SK-N-SH (cell line): ENCODE results near the gene GABRD.

Experiments
- EZH2phosphoT487 ChIP-seq: fragments of 200-600 bp; sonication (generic); IDR thresholded peaks from 2 replicates; pipeline ENCODE4 v1.6.1; 2017; ENCODE audit warnings: low read depth, mixed run types, mild to moderate bottlenecking, antibody characterized with exemption, moderate library complexity, borderline replicate concordance
- JUND ChIP-seq: IDR thresholded peaks from 2 replicates; pipeline ENCODE4 v1.4.0; 2012
- SMC3 ChIP-seq: IDR thresholded peaks from 2 replicates; pipeline ENCODE4 v1.6.1; 2012; ENCODE audit warnings: low read depth, low read length, improper control_type of control experiment
- TF ChIP-seq, protein P1 (sequence below): fragments of 200-600 bp; sonication (generic); IDR thresholded peaks from 2 replicates; pipeline ENCODE4 v1.6.1; 2017; ENCODE audit warnings: antibody characterized with exemption, mild to moderate bottlenecking, moderate library complexity
- TF ChIP-seq, protein P2 (sequence below): fragments of 150-350 bp; IDR thresholded peaks from 2 replicates; pipeline ENCODE4 v1.6.1; 2017; ENCODE audit warnings: antibody characterized with exemption, low read length, low read depth, borderline replicate concordance
- TF ChIP-seq, protein P3 (sequence below): IDR thresholded peaks from 2 replicates; pipeline ENCODE4 v1.4.0; 2012; ENCODE audit warnings: low read depth, borderline replicate concordance

DNA sequence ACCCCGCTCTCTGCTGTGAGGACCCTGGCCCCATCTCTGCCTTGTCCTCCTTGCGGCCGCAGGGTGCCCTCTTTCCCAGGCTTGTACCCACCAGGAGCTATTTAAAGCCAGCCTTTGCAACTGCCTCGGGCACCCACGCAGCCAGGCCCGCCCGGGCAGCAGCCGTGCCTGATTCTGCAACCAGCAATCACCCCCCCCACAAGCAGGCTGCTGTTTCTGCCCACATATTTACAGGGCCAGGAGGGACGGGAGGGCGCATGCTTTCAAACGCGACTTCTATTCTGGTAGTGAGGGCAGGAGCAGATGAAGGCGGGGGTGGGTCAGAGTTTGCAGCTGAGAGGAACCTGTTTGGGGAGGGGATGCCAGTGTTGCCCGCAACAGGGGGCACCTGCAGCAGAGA, 13.6 kb downstream of the GABRD start:
- TF ChIP-seq, protein P1, sequence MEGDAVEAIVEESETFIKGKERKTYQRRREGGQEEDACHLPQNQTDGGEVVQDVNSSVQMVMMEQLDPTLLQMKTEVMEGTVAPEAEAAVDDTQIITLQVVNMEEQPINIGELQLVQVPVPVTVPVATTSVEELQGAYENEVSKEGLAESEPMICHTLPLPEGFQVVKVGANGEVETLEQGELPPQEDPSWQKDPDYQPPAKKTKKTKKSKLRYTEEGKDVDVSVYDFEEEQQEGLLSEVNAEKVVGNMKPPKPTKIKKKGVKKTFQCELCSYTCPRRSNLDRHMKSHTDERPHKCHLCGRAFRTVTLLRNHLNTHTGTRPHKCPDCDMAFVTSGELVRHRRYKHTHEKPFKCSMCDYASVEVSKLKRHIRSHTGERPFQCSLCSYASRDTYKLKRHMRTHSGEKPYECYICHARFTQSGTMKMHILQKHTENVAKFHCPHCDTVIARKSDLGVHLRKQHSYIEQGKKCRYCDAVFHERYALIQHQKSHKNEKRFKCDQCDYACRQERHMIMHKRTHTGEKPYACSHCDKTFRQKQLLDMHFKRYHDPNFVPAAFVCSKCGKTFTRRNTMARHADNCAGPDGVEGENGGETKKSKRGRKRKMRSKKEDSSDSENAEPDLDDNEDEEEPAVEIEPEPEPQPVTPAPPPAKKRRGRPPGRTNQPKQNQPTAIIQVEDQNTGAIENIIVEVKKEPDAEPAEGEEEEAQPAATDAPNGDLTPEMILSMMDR = no peak
- no peak for TF ChIP-seq JUND
- no peak for TF ChIP-seq SMC3
- no peak for TF ChIP-seq EZH2phosphoT487
- TF ChIP-seq, protein P2, sequence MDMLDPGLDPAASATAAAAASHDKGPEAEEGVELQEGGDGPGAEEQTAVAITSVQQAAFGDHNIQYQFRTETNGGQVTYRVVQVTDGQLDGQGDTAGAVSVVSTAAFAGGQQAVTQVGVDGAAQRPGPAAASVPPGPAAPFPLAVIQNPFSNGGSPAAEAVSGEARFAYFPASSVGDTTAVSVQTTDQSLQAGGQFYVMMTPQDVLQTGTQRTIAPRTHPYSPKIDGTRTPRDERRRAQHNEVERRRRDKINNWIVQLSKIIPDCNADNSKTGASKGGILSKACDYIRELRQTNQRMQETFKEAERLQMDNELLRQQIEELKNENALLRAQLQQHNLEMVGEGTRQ = no peak
- TF ChIP-seq, protein P3, sequence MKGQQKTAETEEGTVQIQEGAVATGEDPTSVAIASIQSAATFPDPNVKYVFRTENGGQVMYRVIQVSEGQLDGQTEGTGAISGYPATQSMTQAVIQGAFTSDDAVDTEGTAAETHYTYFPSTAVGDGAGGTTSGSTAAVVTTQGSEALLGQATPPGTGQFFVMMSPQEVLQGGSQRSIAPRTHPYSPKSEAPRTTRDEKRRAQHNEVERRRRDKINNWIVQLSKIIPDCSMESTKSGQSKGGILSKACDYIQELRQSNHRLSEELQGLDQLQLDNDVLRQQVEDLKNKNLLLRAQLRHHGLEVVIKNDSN = no peak
